Smooth muscle cell (in vitro differentiated cells): ENCODE measurements around the gene PLA1A. TPM values are rescaled to one million over a fixed set of nuclear protein-coding genes. Genes with fewer than 3 reads are reported as not detected.

Experiments
- DNase-seq: peaks from one replicate; lab custom pipeline; 2025; ENCODE audit not compliant: unreplicated experiment; lab: John Stamatoyannopoulos, UW
- H2AFZ ChIP-seq: fragments of 200-600 bp; sonication (generic); 2 replicates; pipeline ENCODE4 v1.6.0; 2016; ENCODE audit warnings: antibody characterized with exemption, low read depth, mild to moderate bottlenecking
- H3F3A ChIP-seq: fragments of 200-600 bp; sonication (generic); 2 replicates; pipeline ENCODE4 v1.6.0; 2017; ENCODE audit warnings: antibody characterized with exemption, low read depth
- H3K27ac ChIP-seq: fragments of 200-600 bp; sonication (generic); 2 replicates; pipeline ENCODE4 v1.5.1; 2016; ENCODE audit warnings: low read depth, mild to moderate bottlenecking
- H3K27me3 ChIP-seq: fragments of 200-600 bp; sonication (generic); 2 replicates; pipeline ENCODE4 v1.6.1; 2016; ENCODE audit warnings: low read depth, mild to moderate bottlenecking
- H3K36me3 ChIP-seq: fragments of 200-600 bp; sonication (generic); 2 replicates; pipeline ENCODE4 v1.5.1; 2016; ENCODE audit warnings: low read depth
- H3K4me1 ChIP-seq: fragments of 200-600 bp; sonication (generic); 2 replicates; pipeline ENCODE4 v1.5.1; 2016; ENCODE audit warnings: low read depth
- H3K4me2 ChIP-seq: fragments of 200-600 bp; sonication (generic); 2 replicates; pipeline ENCODE4 v1.6.0; 2016; ENCODE audit warnings: mild to moderate bottlenecking
- H3K4me3 ChIP-seq: fragments of 200-600 bp; sonication (generic); 2 replicates; pipeline ENCODE4 v1.5.1; 2016; ENCODE audit warnings: mild to moderate bottlenecking
- H3K79me2 ChIP-seq: fragments of 200-600 bp; sonication (generic); 2 replicates; pipeline ENCODE4 v1.6.0; 2016; ENCODE audit warnings: low read depth, mild to moderate bottlenecking
- H3K9ac ChIP-seq: fragments of 200-600 bp; sonication (generic); 2 replicates; pipeline ENCODE4 v1.6.0; 2016; ENCODE audit warnings: low read depth
- H3K9me3 ChIP-seq: fragments of 200-600 bp; sonication (generic); replicated peaks from 2 replicates; pipeline ENCODE4 v1.5.1; 2016; ENCODE audit warnings: low read depth
- H4K20me1 ChIP-seq: fragments of 200-600 bp; sonication (generic); 2 replicates; pipeline ENCODE4 v1.6.0; 2016; ENCODE audit warnings: low read depth
- WGBS: methylation state at CpG from one replicate; pipeline ENCODE4 v1.1.7; 2016; ENCODE audit warnings: low lambda C conversion rate; 5-methylcytosine and 5-hydroxymethylcytosine counted together
- polyA plus RNA-seq: library from polyadenylated mRNA; unstranded; fragments of >200 nt; fragmentation: Nextera tagmentation; extraction: Ambion mirVana; gene quantifications from 2 replicates; pipeline ENCODE4 v1.2.1, GENCODE V29; 2016
- total RNA-seq: library from RNA; depleted of rRNA; stranded (reverse); fragments of >200 nt; gene quantifications from 2 replicates; pipeline ENCODE4 v1.2.3, GENCODE V29; 2014
- TF ChIP-seq, protein P1 (sequence below): fragments of 200-600 bp; sonication (generic); IDR thresholded peaks from 2 replicates; pipeline ENCODE4 v1.5.1; 2017; ENCODE audit warnings: borderline replicate concordance, mild to moderate bottlenecking, antibody characterized with exemption; ENCODE audit not compliant: insufficient read depth, poor library complexity, severe bottlenecking

The PLA1A gene
- total and polyA plus RNA-seq, 2 experiments from 2014 or later = not detected

DNA sequence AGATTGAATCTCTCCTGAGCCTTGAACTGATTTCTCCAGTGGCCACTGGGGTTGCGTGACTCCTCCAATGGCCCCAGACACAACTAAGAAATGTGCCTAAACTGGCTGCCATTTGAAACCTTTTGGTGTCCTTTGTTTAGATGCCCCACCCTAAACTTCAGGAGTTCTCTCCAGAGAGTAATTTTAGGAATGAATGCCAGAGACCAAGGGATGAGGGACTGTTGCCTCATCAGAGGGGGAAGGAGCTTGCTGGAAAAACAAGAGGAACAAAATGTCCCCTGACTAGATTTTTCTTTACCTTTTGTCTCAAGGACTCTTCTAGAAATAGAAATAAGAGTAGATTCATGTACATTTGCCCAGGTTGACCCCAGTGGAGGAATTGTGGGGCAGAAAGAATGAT lies 26.5 kb upstream of the PLA1A start:
- DNase-seq = no peak
- Histone ChIP-seq H3K9me3 (no peaks in the 10 kb centered on the region), H3K9ac (no peak overlapping the region), H3K27ac (no peak overlapping the region), H3F3A (no peaks in the 10 kb centered on the region), H3K4me3 (no peak overlapping the region), H3K27me3 (no peaks in the 10 kb centered on the region), H3K79me2 (no peaks in the 10 kb centered on the region), H4K20me1 (no peaks in the 10 kb centered on the region), H3K4me1 (no peaks in the 10 kb centered on the region), H2AFZ (no peak overlapping the region), H3K4me2 (no peak overlapping the region), H3K36me3 (no peaks in the 10 kb centered on the region)
- TF ChIP-seq, protein P1, sequence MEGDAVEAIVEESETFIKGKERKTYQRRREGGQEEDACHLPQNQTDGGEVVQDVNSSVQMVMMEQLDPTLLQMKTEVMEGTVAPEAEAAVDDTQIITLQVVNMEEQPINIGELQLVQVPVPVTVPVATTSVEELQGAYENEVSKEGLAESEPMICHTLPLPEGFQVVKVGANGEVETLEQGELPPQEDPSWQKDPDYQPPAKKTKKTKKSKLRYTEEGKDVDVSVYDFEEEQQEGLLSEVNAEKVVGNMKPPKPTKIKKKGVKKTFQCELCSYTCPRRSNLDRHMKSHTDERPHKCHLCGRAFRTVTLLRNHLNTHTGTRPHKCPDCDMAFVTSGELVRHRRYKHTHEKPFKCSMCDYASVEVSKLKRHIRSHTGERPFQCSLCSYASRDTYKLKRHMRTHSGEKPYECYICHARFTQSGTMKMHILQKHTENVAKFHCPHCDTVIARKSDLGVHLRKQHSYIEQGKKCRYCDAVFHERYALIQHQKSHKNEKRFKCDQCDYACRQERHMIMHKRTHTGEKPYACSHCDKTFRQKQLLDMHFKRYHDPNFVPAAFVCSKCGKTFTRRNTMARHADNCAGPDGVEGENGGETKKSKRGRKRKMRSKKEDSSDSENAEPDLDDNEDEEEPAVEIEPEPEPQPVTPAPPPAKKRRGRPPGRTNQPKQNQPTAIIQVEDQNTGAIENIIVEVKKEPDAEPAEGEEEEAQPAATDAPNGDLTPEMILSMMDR = no peak
- 89% methylated on average over 1 of the region's 1 CpG for WGBS

GRCh38 chr3:119571688-119572087 lies 26.0 kb upstream of the PLA1A start:
- no peaks in the 10 kb centered on the region for H3K36me3 ChIP-seq
- no peak overlapping the region for H3K9ac ChIP-seq
- TF ChIP-seq, protein P1 = no peak
- H3K27me3 ChIP-seq = no peaks in the 10 kb centered on the region
- no peaks in the 10 kb centered on the region for H4K20me1 ChIP-seq
- 51% methylated on average over 5 of the region's 5 CpGs for WGBS
- no peaks in the 10 kb centered on the region for H3K4me1 ChIP-seq
- H3K9me3 ChIP-seq = no peaks in the 10 kb centered on the region
- H3F3A ChIP-seq = no peaks in the 10 kb centered on the region
- no peak overlapping the region for H3K27ac ChIP-seq
- H3K4me2 ChIP-seq = no peak overlapping the region
- no peaks in the 10 kb centered on the region for H3K79me2 ChIP-seq
- no peak for DNase-seq
- no peak overlapping the region for H3K4me3 ChIP-seq
- H2AFZ ChIP-seq = no peak overlapping the region

- H3K27me3 ChIP-seq = no peaks in the 10 kb centered on the region
- H3K27ac ChIP-seq = no peak overlapping the region
- no peak for DNase-seq
- H3K79me2 ChIP-seq = no peaks in the 10 kb centered on the region
- H3K4me2 ChIP-seq = no peak overlapping the region
- no peak overlapping the region for H3K4me3 ChIP-seq
- H3K4me1 ChIP-seq = no peaks in the 10 kb centered on the region
- no peaks in the 10 kb centered on the region for H3K9me3 ChIP-seq
- no peak overlapping the region for H3K9ac ChIP-seq
- no peaks in the 10 kb centered on the region for H3K36me3 ChIP-seq
- no peak overlapping the region for H2AFZ ChIP-seq
- peaks cover 8% of the 10 kb centered on the region for H3F3A ChIP-seq
- TF ChIP-seq, protein P1 = no peak
- H4K20me1 ChIP-seq = no peaks in the 10 kb centered on the region
Observed at GRCh38 chr3:119575507-119575906, 22.2 kb upstream of the PLA1A start.

DNA sequence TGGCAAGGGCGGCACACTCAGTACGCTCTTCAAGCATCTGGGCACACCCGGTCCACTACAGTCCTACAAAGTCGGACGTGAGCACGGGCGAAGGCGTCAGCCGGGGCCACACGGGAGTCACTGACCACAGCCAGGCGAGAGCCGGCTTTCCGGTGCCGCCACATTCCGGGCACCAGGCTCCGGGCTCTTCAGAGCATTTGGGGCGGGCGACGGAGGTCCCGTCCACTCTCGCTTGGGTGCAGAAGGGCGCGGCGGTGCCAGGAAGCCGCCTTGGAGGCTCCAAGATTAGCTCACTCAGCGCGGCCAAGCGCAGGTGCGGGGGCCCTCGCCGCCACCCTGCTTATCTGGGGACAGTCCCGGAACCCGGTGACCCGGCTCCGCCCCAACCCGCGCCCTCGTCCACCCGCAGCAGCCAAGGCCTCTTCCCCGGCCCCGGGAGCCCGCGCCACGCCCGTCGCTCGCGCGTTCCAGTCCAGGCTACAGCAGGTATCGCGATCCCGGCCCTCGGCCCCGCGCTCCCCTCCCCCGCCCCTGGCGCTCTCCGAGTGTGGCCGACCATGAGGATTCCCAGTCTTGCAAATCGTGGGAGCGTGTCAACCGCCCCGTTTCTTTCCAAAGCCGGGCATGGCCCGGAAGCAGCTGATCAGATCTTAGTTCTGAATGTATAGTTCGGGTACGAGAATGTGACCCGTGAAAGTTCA lies 18.2 kb upstream of the PLA1A start, which contains the start of gene ADPRH:
ADPRH (plus strand) TSS at position 127 of the 701 bp plus-strand sequence. CDS start 2,678 bp downstream, outside the sequence.
- Histone ChIP-seq H3K4me1 (no peaks in the 10 kb centered on the region), H3K27me3 (no peaks in the 10 kb centered on the region), H3K9me3 (no peaks in the 10 kb centered on the region), H3K27ac (peak within 1 kb of the TSS; percentile 14), H3K4me2 (peak within 1 kb of the TSS; percentile 97), H4K20me1 (no peaks in the 10 kb centered on the region), H3K4me3 (peak within 1 kb of the TSS; percentile 65), H3K36me3 (no peaks in the 10 kb centered on the region), H2AFZ (peak within 1 kb of the TSS; percentile 100), H3F3A (peaks cover 8% of the 10 kb centered on the region), H3K79me2 (no peaks in the 10 kb centered on the region), H3K9ac (peak within 1 kb of the TSS; percentile 67)
- DNase-seq = peak; percentile 22
- TF ChIP-seq, protein P1 = no peak
- WGBS = 3% methylated on average over 41 of the region's 68 CpGs
